H9 (cell line): Measurements from ENCODE around the gene IQCM. TPM values are rescaled to one million over a fixed set of nuclear protein-coding genes. Genes with fewer than 3 reads are reported as not detected.

ENCODE experiments used
- DNase-seq: peaks from one replicate; pipeline ENCODE4 v3.0.0-alpha.2; 2017
- H2AFZ ChIP-seq: one replicate; pipeline ENCODE4 v1.6.1; 2013; ENCODE audit warnings: mild to moderate bottlenecking, low read length, control low read depth, moderate library complexity
- H2AK5ac ChIP-seq: 2 replicates; pipeline ENCODE4 v1.6.1; 2013; ENCODE audit warnings: low read length, control low read depth, mixed read lengths; ENCODE audit not compliant: insufficient read length
- H2BK120ac ChIP-seq: one replicate; pipeline ENCODE4 v1.6.1; 2013; ENCODE audit warnings: low read depth, mild to moderate bottlenecking, low read length, control low read depth, inconsistent platforms; ENCODE audit not compliant: poor library complexity, severe bottlenecking
- H2BK12ac ChIP-seq: 2 replicates; pipeline ENCODE4 v1.6.1; 2013; ENCODE audit warnings: low read length, control low read depth, mixed read lengths, low read depth; ENCODE audit not compliant: insufficient read length
- H2BK15ac ChIP-seq: 2 replicates; pipeline ENCODE4 v1.6.1; 2013; ENCODE audit warnings: low read depth, low read length, control low read depth
- H2BK20ac ChIP-seq: one replicate; pipeline ENCODE4 v1.6.1; 2013; ENCODE audit warnings: low read depth, mild to moderate bottlenecking, low read length, control low read depth, inconsistent platforms; ENCODE audit not compliant: poor library complexity, severe bottlenecking
- H2BK5ac ChIP-seq: 2 replicates; pipeline ENCODE4 v1.6.1; 2013; ENCODE audit warnings: low read length, control low read depth, mixed read lengths; ENCODE audit not compliant: insufficient read length
- H3K14ac ChIP-seq: 2 replicates; pipeline ENCODE4 v1.6.1; 2013; ENCODE audit warnings: low read length, control low read depth; ENCODE audit not compliant: insufficient read depth
- H3K18ac ChIP-seq: 2 replicates; pipeline ENCODE4 v1.6.1; 2013; ENCODE audit warnings: low read depth, mild to moderate bottlenecking, mixed read lengths, low read length, control low read depth; ENCODE audit not compliant: insufficient read length
- H3K23ac ChIP-seq: 2 replicates; pipeline ENCODE4 v1.6.1; 2013; ENCODE audit warnings: low read length, control low read depth, mixed read lengths, low read depth; ENCODE audit not compliant: insufficient read length
- H3K23me2 ChIP-seq: 2 replicates; pipeline ENCODE4 v1.6.1; 2013; ENCODE audit warnings: low read depth, mild to moderate bottlenecking, mixed read lengths, low read length, control low read depth; ENCODE audit not compliant: insufficient read length, poor library complexity, severe bottlenecking
- H3K27ac ChIP-seq: 2 replicates; pipeline ENCODE4 v1.5.1; 2013; ENCODE audit warnings: low read length, control low read depth, mixed read lengths, low read depth; ENCODE audit not compliant: insufficient read length
- H3K27me3 ChIP-seq: 2 replicates; pipeline ENCODE4 v1.6.1; 2013; ENCODE audit warnings: low read length, control low read depth, inconsistent platforms; ENCODE audit not compliant: insufficient read depth
- H3K4ac ChIP-seq: 2 replicates; pipeline ENCODE4 v1.6.1; 2013; ENCODE audit warnings: low read depth, mild to moderate bottlenecking, control low read depth, inconsistent platforms, low read length, moderate library complexity
- H3K4me1 ChIP-seq: 2 replicates; pipeline ENCODE4 v1.6.1; 2013; ENCODE audit warnings: low read length, control low read depth, inconsistent platforms; ENCODE audit not compliant: insufficient read depth
- H3K4me2 ChIP-seq: 2 replicates; pipeline ENCODE4 v1.6.1; 2013; ENCODE audit warnings: low read length, control low read depth, mixed read lengths; ENCODE audit not compliant: insufficient read length, insufficient read depth
- H3K56ac ChIP-seq: 2 replicates; pipeline ENCODE4 v1.6.1; 2013; ENCODE audit warnings: low read depth, mild to moderate bottlenecking, mixed read lengths, low read length, control low read depth; ENCODE audit not compliant: insufficient read length
- H3K79me1 ChIP-seq: 2 replicates; pipeline ENCODE4 v1.6.1; 2013; ENCODE audit warnings: low read depth, mild to moderate bottlenecking, moderate library complexity, low read length, control low read depth, inconsistent platforms; ENCODE audit not compliant: insufficient read depth, poor library complexity, severe bottlenecking
- H3K79me2 ChIP-seq: 2 replicates; pipeline ENCODE4 v1.6.1; 2013; ENCODE audit warnings: low read length, control low read depth, inconsistent platforms; ENCODE audit not compliant: insufficient read depth
- H3K9ac ChIP-seq: 2 replicates; pipeline ENCODE4 v1.6.1; 2013; ENCODE audit warnings: low read length, control low read depth, mixed read lengths; ENCODE audit not compliant: insufficient read length; ENCODE audit errors: extremely low read depth
- H3K9me3 ChIP-seq: one replicate; pipeline ENCODE4 v1.6.1; 2013; ENCODE audit warnings: low read depth, low read length, inconsistent platforms; ENCODE audit not compliant: control insufficient read depth
- H3T11ph ChIP-seq: one replicate; pipeline ENCODE4 v1.6.1; 2013; ENCODE audit warnings: mild to moderate bottlenecking, low read length, control low read depth, inconsistent platforms
- H4K20me1 ChIP-seq: one replicate; pipeline ENCODE4 v1.6.1; 2013; ENCODE audit not compliant: control insufficient read depth, insufficient read length, insufficient read depth
- H4K5ac ChIP-seq: 2 replicates; pipeline ENCODE4 v1.6.1; 2013; ENCODE audit warnings: low read depth, mild to moderate bottlenecking, mixed read lengths, low read length, control low read depth; ENCODE audit not compliant: insufficient read length
- H4K8ac ChIP-seq: replicated peaks from 2 replicates; pipeline ENCODE4 v1.6.1; 2013; ENCODE audit warnings: low read length, control low read depth, mixed read lengths, low read depth; ENCODE audit not compliant: insufficient read length
- H4K91ac ChIP-seq: 2 replicates; pipeline ENCODE4 v1.6.1; 2013; ENCODE audit warnings: low read depth, mild to moderate bottlenecking, moderate library complexity, mixed read lengths, low read length, control low read depth; ENCODE audit not compliant: insufficient read length
- H3K27ac Mint-ChIP-seq, 3 experiments: 2 replicates in 2 of 3; 3 replicates in 1 of 3; pipeline ENCODE4 v1.8.0; 2020 to 2021; ENCODE audit warnings: mixed read lengths in 3 of 3, mild to moderate bottlenecking in 1 of 3, moderate library complexity in 1 of 3
- H3K27me3 Mint-ChIP-seq: 2 replicates; pipeline ENCODE4 v1.8.0; 2021; ENCODE audit warnings: low read depth, mild to moderate bottlenecking, moderate library complexity, mixed read lengths
- H3K36me3 Mint-ChIP-seq, 3 experiments: 2 replicates in 2 of 3; 3 replicates in 1 of 3; pipeline ENCODE4 v1.8.0; 2020 to 2021; ENCODE audit warnings: low read depth in 3 of 3, mixed read lengths in 3 of 3; ENCODE audit not compliant: insufficient read depth in 1 of 3
- H3K4me1 Mint-ChIP-seq, 2 experiments: 2 replicates each; pipeline ENCODE4 v1.8.0; 2020; ENCODE audit warnings: mixed read lengths in 2 of 2
- H3K4me3 Mint-ChIP-seq, 2 experiments: 2 replicates in 1 of 2; 3 replicates in 1 of 2; pipeline ENCODE4 v1.8.0; 2020 to 2021; ENCODE audit warnings: mild to moderate bottlenecking in 2 of 2, mixed read lengths in 2 of 2, moderate library complexity in 1 of 2
- H3K9me3 Mint-ChIP-seq, 2 experiments: 2 replicates in 1 of 2; 3 replicates in 1 of 2; pipeline ENCODE4 v1.8.0; 2020; ENCODE audit warnings: mild to moderate bottlenecking in 2 of 2, mixed read lengths in 2 of 2, moderate library complexity in 1 of 2
- WGBS: extraction: QIAGEN DNeasy Blood & Tissue Kit; methylation state at CpG from one replicate; pipeline ENCODE4 v1.1.7; 2013; ENCODE audit warnings: missing lambda C conversion rate, low lambda C conversion rate, mixed read lengths; ENCODE audit not compliant: insufficient read length; ENCODE audit errors: extremely low coverage; 5-methylcytosine and 5-hydroxymethylcytosine counted together
- total RNA-seq: library from RNA; stranded (reverse); gene quantifications from 2 replicates; pipeline ENCODE4 v1.2.1, GENCODE V29; 2021
- TF ChIP-seq, protein P1 (sequence below): fragments of 200-600 bp; sonication (generic); conservative IDR thresholded peaks from 3 replicates; pipeline ENCODE4 v1.8.0; 2021; ENCODE audit warnings: antibody characterized with exemption, mild to moderate bottlenecking

The IQCM gene
- total RNA-seq, 1 experiment from 2014 or later = 0.15 TPM

- no peaks in the 10 kb centered on the region for H3K4me1 ChIP-seq
- no peaks in the 10 kb centered on the region for H3K9me3 ChIP-seq
- H3T11ph ChIP-seq = no peak overlapping the region
- TF ChIP-seq, protein P1, sequence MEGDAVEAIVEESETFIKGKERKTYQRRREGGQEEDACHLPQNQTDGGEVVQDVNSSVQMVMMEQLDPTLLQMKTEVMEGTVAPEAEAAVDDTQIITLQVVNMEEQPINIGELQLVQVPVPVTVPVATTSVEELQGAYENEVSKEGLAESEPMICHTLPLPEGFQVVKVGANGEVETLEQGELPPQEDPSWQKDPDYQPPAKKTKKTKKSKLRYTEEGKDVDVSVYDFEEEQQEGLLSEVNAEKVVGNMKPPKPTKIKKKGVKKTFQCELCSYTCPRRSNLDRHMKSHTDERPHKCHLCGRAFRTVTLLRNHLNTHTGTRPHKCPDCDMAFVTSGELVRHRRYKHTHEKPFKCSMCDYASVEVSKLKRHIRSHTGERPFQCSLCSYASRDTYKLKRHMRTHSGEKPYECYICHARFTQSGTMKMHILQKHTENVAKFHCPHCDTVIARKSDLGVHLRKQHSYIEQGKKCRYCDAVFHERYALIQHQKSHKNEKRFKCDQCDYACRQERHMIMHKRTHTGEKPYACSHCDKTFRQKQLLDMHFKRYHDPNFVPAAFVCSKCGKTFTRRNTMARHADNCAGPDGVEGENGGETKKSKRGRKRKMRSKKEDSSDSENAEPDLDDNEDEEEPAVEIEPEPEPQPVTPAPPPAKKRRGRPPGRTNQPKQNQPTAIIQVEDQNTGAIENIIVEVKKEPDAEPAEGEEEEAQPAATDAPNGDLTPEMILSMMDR = no peak
- no peak overlapping the region for H3K14ac ChIP-seq
- Mint-ChIP-seq H3K4me3 (no peak overlapping the region), H3K36me3 (peaks cover 0 to 2% (median 0%) of the 10 kb centered on the region in 3 experiments; a peak in 1 of 7 replicates), H3K27me3 (no peaks in the 10 kb centered on the region), H3K27ac (no peak overlapping the region), H3K9me3 (no peaks in the 10 kb centered on the region), H3K4me1 (peaks cover 4 to 5% of the 10 kb centered on the region in 2 experiments; a peak in 1 of 4 replicates)
- H3K4me2 ChIP-seq = no peak overlapping the region
- no peaks in the 10 kb centered on the region for H3K23me2 ChIP-seq
- H4K5ac ChIP-seq = no peak overlapping the region
- H4K8ac ChIP-seq = no peak overlapping the region
- no peak overlapping the region for H2AFZ ChIP-seq
- H3K4ac ChIP-seq = no peak overlapping the region
- H4K20me1 ChIP-seq = no peaks in the 10 kb centered on the region
- H4K91ac ChIP-seq = no peak overlapping the region
- H2BK5ac ChIP-seq = no peak overlapping the region
- no peak overlapping the region for H2BK20ac ChIP-seq
- no peaks in the 10 kb centered on the region for H3K79me2 ChIP-seq
- H3K23ac ChIP-seq = no peak overlapping the region
- no peak overlapping the region for H2BK120ac ChIP-seq
- H3K27ac ChIP-seq = no peak overlapping the region
- no peaks in the 10 kb centered on the region for H3K27me3 ChIP-seq
- no peak overlapping the region for H2BK15ac ChIP-seq
- no peaks in the 10 kb centered on the region for H3K79me1 ChIP-seq
- no peak overlapping the region for H2AK5ac ChIP-seq
- WGBS = no CpG with 5 or more reads among the region's 3 CpGs
- no peak for DNase-seq
- no peak overlapping the region for H2BK12ac ChIP-seq
- no peak overlapping the region for H3K56ac ChIP-seq
- H3K18ac ChIP-seq = no peak overlapping the region
- H3K9ac ChIP-seq = no peak overlapping the region
Measured at GRCh38 chr4:149836546-149836945, 20.9 kb upstream of the IQCM start.
